LNCAP (cell line): Measurements from ENCODE around the gene METTL25.

Source experiments
- CTCF ChIP-seq: fragments of 450-650 bp; IDR thresholded peaks from 2 replicates; pipeline ENCODE4 v1.5.1; 2017; ENCODE audit warnings: mild to moderate bottlenecking

The METTL25 gene

GRCh38 chr12:82329508-82329907, 28.8 kb upstream of the METTL25 start:
- TF ChIP-seq CTCF = no peak

GRCh38 chr12:82350161-82350560, 8.2 kb upstream of the METTL25 start:
- no peak for TF ChIP-seq CTCF

- no peak for TF ChIP-seq CTCF
These were observed 6.9 kb upstream of the METTL25 start for GRCh38 chr12:82351390-82351789.

- no peak for TF ChIP-seq CTCF
These were observed 989 bp upstream of the METTL25 start for GRCh38 chr12:82357340-82357739.

GRCh38 chr12:82357845-82358199, 507 bp upstream of the METTL25 start:
- TF ChIP-seq CTCF = no peak

- no peak for TF ChIP-seq CTCF
These were observed 768 bp downstream of the METTL25 start for GRCh38 chr12:82359115-82359478.

- no peak for TF ChIP-seq CTCF
These were observed 3.2 kb downstream of the METTL25 start for GRCh38 chr12:82361461-82361915.

GRCh38 chr12:82363990-82364389, 5.7 kb downstream of the METTL25 start:
- TF ChIP-seq CTCF = no peak
